GM12874 (cell line): ENCODE results near the gene MYOG.

Experiments
- CTCF ChIP-seq: IDR thresholded peaks from 2 replicates; pipeline ENCODE4 v1.5.1; 2011; ENCODE audit warnings: low read depth, mild to moderate bottlenecking, control low read depth, low read length, moderate library complexity; ENCODE audit not compliant: insufficient read depth

The MYOG gene

GRCh38 chr1:203078478-203078877, 7.3 kb downstream of the MYOG start:
- no peak for TF ChIP-seq CTCF

DNA sequence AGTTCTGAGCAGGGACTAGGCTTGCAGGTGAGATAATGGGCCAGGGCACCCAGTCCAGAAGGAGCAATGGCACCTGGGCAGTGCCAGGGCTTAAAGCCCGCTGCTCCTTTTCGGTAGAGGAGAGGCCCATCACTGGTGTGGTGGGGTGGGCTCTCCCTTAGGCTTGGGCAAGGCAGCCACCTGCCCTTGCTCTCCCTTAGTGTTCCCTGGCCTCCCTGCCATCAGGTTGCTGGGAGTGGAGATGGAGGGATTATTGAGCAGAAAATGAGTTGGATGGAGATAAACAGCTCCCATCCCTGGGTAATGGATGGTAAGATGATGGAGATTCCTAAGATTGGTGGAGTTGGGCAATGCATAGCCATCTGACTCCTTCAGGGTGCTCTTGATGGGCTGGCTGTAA, 7.9 kb downstream of the MYOG start:
- TF ChIP-seq CTCF, result no peak

GRCh38 chr1:203077367-203077766, 8.4 kb downstream of the MYOG start:
- no peak for TF ChIP-seq CTCF

- no peak for TF ChIP-seq CTCF
These were observed 9.7 kb downstream of the MYOG start for GRCh38 chr1:203076031-203076511.

DNA sequence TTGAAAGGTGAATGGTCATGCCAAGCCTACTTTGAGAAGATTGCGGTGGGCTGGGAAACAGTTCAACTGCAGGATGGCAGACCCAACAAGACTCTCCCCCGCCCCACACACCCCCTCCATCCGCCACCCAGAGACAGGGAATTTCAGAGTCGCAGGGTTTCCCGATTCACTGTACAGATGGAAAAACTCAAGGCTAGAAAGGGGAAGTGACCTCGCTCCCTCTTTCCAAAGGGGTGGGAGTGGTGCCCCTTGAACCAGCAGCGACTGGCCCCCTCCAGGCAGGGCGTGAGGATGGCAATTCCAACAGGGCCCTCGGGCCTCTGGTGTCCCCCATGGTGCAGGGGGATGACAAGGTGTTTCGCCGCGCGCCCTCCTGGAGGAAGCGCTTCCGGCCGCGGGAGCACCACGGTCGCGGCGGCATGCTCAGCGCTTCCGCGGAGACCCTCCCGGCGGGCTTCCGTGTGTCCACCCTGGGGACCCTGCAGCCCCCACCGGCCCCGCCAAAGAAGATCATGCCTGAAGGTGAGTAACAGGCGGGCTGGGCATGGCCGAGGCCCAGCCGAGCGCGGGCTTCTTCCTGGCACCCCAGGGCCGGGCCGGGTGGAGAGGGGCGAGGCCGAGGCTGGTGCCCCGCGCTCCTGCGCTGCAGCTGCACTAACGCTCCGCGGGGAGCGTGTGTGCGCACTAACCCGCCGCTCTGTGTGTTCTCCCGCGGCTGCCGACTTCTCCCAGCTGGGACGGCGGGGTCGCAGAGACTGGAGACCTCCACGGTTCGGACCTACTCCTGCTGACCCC, 10.4 kb downstream of the MYOG start:
- no peak for TF ChIP-seq CTCF

DNA sequence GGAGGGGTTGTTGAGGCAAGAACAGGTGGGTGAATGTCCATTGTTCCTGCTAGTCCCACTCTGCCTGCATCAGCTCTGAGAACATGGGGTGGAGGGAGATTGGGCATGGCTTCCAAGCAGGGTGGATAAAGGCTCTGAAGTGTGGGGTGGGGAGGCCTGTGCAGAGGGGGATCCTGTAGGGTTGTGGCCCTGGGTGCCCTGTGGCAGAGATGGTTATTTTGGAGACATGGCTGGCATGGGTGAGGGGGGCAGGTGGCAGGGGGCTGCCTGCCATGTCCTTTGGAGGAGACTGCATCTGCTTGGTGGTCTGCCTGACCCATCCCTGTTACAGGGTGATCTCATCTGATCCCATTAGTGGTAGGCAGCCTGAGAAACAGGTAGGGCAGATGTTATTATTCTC, 11.2 kb downstream of the MYOG start:
- TF ChIP-seq CTCF, result no peak

- no peak for TF ChIP-seq CTCF
These were observed 12.3 kb downstream of the MYOG start for GRCh38 chr1:203073469-203073868.
